Inflammatory macrophage treated with lipopolysaccharide for 1 hour (primary cell): ENCODE results near the gene SGSM2.

ENCODE experiments used
- DNase-seq, 2 donors: peaks; one replicate each; pipeline ENCODE4 v3.0.0-alpha.2; 2020 to 2022

The SGSM2 gene

DNA sequence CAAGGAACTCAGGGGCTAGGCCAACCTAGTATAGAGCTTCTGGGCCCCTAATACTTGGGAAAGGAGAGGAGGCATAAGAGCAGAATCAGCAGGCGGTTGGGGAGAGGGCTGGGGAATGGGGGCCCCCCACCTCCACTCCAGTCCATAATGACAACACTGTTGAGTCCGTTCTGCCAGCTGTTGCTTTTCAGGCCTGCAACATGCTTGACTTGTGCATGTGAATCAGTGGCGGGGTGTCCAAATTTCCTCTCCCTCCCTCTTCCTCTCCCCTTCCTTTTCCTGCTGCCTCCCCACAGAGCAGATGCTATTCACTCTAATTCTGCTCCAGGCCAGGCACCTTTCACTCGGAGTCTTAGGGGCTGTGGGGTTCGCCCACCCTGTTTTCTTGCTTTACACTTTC lies 31.7 kb downstream of the SGSM2 start:
- no peak for DNase-seq

DNA sequence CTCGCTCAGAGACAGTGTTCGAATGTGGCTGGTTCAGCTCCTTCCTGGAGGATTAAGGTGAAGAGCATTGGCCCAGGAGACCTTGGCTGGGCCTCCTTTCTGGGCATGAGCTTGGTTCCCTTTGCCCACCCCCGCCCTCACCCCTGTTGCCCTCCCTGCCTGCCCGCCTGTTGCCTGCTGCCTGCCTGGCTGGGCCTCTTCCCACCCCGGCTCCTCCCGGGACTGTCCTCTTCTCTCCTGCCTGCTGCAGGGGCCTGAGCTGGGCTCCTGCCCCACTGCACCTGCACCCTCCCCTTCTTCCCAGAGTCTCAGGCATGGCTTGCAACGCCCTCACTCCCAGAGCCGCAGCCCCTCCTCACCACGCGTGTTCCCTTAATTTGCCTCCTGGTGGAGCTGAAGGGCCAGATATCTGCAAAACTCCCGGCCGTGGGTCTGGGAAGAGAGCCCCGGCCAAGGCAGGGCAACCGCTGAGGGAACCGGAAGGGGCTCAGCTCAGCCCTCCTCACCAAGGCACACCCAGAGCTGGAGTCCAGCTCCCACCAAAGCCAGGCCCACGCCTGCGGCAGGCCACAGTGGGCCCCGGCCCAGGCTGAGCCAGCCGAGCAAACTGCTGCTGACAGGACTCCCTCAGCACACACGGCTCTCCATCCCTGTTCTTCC lies 32.4 kb downstream of the SGSM2 start:
- DNase-seq = no peak

DNA sequence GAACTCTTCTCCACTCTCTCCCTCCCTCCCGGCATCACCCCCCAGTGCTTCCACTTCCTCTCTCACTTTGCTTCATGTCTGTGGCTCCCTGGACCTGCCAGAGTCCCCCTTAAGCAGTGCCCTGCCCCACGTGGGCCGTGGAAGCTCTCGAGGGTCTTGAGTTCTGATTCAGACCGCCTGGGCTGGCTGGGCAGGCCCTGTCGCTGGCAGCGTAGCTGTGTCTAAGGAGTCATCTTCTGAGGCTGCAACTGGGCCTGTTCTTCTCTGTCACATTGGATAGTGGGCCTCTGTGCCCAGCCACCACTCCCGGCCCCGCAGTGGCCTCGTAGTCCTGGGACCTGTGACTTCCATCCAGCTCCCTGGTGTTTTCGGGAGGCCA lies 32.9 kb downstream of the SGSM2 start:
- no peak for DNase-seq

DNA sequence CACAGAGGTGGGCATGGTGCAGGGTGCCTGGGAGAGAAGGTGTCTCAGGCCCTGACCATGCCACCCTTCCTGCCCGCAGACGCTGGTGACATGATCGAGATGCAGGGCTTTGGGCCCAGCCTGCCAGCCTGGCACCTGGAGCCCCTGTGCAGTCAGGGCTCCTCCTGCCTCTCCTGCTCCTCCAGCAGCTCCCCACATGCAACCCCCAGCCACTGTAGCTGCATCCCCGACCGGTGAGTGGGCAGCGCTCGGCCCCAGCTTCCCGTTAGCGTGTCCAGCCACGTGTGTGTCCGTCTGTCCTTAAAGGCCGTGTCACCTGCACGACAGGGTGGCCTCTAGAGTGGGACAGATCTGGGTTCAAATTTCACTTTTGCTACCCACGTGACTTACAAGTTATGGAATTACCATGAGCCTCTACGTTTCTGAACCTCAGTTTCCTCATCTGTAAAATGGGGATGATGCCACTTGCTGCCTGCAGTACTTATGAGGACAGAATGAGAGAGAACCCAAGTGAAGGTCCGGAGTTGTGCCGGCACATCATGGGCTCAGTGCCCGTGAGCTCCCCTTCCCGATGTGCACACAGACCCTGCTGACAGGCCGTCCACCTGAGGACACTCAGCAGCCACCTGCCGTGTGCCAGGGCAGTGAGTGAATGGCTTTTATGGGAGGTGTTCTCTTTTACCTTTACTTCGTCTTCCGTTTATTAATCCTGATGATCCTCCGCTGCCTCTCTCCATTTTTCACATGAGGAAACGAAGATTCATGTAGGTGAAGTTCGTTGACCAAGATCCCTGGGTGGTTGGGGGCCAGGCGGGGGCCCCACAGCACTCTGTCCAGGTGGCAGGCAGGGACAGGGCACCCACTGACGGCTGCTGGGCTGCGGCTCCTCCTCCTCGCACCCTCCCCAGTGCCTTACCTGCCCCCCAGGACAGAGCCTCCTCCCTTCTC lies 34.2 kb downstream of the SGSM2 start:
- DNase-seq = no peak

DNA sequence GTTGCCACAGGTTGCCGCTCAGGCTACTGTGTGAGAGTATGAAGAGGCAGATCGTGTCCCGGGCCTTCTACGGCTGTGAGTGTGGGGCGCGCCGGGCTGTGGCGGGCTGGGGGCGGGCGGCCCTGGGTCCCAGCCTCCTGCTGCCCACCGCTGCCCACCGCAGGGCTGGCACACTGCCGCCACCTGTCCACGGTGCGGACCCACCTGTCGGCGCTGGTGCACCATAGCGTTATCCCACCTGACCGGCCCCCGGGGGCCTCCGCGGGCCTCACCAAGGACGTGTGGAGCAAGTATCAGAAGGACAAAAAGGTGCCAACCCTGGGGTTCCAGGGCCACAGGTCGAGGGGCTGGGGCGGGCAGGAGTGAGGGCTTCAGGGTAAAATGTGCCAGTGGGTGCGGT lies 34.9 kb downstream of the SGSM2 start:
- DNase-seq = no peak

DNA sequence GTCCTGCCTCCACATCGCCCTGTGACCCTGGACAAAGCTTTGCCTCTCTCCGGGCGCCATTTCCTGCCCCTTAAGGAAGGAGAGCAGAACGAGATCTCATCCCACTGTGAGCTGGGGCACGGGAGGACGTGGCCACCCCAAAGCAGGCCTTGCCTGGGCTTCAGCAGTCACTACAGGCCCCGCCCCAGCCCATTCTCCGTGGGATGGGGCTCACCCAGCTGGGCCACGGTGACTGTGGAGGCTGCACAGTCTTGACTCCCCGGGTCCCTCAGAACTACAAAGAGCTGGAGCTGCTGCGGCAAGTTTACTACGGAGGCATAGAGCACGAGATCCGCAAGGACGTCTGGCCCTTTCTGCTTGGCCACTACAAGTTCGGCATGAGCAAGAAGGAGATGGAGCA lies 35.4 kb downstream of the SGSM2 start:
- DNase-seq = no peak

DNA sequence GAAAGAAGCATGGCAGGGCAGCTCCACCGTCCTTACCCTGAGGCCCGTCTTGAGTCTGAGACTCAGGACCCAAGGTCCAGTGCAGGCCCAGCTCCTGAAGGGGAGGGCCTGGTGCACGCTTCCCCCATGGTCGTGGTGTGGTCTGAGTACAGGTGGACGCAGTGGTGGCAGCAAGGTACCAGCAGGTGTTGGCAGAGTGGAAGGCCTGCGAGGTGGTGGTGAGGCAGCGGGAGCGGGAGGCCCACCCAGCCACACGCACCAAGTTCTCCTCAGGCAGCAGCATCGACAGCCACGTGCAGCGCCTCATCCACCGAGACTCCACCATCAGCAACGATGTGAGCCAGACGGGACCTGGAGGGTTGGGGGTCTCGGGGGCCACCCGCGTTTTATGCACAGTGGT lies 35.9 kb downstream of the SGSM2 start:
- DNase-seq = no peak

DNA sequence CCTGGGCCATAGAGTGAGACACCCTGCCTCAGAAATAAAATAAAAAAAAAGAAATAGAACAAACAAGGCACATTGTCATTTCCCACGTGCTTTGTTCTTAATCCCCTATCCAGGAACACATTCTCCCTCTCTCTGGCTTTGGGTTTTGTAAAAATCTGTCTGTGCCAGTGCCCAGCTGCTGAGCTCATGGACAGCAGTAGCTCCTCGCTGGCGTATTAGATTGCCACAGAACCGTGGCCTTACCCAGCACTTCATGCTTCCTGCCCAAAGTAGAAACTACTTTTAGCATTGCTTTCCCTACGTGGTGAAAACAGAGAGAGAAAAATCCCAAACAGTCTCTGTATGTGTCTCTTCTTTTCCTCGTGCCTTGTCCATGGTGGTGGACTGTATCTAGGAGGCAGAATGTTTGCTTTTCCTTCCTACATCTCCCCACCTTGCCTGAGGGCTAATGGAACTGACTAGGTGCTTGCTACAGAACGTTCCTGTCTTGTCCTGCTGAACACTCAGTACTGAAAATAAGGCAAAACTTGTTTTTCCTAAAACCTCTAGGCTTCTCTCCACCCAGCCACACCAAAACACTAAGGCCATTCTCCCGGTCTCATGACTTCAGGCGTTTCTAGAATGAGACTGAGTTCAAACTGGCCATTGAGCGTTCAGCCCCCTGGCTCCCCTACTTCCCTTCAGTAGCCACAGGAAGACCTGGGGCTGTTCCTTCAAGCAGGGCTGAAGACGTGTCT lies 37.4 kb downstream of the SGSM2 start:
- no peak for DNase-seq

DNA sequence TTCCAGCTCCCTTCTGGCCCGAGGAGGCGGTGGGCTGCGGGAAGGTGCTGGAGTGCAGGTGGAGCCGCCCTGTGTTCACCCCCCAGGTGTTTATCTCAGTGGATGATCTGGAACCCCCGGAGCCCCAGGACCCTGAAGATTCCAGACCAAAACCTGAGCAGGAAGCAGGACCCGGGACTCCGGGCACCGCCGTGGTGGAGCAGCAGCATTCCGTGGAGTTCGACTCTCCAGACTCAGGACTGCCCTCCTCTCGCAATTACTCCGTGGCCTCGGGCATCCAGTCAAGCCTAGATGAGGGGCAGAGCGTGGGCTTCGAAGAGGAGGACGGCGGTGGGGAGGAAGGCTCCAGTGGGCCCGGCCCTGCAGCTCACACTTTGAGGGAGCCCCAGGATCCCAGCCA lies 38.1 kb downstream of the SGSM2 start:
- no peak for DNase-seq

DNA sequence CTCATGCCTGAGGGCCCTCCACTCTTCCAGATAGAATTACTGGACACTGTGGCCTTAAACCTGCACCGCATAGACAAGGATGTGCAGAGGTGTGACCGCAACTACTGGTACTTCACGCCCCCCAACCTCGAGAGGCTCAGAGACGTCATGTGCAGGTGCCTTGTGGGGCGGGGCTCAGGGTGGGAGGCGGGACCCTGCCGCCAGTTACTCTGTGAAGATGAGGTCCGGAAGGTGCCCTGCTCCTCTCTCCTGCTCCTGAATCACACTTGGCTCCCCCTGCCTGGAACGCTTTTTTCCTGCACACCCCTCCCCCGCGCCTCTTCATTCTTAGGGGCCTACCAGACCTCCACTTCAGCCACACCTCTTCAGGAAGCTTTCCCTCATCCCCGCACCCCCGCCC lies 38.8 kb downstream of the SGSM2 start:
- no peak for DNase-seq

DNA sequence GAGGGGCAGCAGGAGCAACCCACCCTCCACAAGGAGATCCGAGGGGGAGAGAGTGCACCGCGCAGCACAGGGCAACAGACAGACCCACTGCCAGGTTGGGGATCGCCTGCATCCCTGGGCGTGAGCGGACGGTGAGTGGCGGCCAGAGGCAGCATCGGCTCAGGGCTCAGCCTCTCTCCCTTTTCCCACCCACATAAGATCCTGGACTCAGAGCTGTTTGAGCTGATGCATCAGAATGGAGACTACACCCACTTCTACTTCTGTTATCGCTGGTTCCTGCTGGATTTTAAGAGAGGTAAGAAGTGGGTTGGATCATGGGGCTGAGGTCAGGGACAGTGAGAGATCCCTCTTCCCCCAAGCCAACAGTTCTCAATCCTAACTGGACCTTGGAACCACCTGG lies 40.4 kb downstream of the SGSM2 start:
- no peak for DNase-seq

DNA sequence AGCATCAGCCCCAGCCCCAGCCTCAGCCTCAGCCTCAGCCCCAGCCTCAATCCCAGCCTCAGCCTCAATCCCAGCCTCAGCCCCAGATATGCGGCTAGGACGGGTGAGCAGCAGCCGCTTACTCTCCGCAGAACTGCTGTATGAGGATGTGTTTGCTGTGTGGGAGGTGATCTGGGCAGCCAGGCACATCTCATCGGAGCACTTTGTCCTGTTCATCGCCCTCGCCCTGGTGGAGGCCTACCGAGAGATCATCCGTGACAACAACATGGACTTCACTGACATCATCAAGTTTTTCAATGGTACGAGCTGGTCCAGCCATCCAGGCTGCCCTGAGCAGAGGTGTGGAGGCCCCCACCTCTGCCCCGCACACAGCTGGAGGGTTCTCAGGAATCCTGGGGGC lies 41.6 kb downstream of the SGSM2 start:
- no peak for DNase-seq

DNA sequence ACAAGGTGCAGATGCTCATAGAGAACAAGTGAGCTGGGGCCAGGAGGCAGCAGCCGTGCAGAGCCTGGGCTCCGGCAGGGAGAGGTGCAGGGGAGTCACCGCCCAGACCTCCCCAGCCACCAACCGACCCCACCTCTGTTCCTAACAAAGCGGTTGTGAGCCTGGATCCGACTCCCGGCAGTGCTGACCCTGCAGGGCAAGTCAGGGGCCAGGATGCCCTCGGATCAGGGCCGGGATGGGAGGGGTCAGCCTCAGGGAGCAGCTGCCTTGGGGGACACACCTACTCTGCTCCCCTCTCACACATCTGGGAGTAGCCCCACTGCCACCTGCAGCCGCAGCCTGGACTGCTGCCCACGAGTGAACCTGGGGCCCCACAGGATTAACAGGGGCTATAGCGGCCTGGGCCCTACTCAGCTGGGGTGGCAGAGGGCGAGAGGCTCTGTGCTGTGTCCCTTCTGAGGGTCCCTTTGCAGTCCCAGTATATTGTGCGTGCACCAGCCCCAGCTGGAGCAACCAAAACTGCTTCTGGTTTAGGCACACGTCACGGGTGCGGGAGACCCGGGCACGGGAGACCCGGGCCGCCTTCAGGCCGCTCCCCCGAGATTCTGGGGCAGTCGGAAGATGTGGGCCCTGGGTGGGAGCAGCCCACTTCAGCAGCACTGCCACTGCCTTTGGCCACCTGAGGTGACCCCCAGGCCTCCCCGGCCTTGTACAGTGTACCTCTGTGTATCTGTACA lies 42.4 kb downstream of the SGSM2 start:
- DNase-seq = no peak

DNA sequence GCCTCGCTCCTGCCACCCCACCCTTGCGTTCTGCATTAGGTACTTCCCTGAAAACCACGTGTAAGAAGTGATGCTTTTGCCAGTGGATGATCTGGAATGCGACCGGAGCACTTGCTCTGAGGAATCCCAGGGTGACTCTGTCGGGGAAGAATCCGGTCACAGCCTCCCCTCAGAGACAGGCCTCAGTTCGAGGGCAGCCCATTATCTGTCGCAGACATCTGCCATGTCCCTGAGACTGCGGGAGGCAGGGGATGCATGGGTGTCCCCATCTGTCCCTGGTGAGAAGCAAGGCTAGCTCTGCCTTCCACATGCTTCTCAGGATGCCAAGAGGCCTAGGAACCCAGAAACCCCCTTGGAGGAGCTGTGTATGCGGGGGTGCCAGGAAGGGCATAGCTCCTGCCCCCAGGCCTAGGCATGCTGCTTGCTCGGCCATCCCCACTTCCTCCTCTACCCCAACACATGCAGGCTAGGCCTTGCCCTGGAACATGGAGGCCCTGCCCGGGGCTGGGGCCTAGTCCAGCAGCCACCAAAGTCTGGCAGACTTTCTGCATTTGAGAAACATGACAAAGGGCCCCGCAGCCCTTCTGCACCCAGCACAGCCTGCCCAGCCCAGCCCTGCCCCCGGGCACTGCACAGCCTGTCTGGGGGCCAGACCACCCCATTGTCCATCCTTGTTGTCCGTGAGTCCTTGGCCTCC lies 43.1 kb downstream of the SGSM2 start:
- DNase-seq = no peak

DNA sequence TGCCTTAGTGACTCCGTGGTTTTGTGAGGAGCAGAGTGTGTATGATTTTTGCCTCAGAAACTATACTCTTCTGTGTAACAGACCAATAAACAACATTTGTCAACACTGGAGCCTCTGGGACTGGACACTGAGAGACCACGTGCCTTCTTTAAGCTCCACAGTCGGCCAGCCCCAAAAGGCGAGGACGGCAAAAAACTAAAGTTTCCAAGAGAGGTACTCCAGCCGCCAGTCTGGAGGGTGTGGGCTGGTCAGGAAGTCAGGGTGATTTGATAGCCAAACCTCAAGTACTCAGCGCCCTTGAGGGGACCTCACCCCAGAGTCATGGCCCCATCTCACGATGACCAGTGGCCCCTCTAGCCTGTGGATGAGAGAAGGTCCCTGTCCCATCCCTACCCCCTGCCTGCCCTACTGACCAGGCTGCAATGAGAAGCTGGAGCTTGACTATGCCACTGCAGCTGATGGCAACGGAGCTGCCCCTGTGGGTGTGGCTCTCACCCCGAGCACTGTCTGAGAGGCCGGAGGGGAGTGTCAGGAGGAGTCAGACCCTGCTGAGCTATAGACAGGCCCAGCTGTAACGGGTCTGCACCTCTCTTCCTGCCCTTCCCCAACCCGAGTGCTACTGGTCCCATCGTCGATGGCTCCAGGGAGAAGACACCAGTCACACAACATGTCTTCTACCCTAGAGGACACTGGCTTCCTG lies 43.8 kb downstream of the SGSM2 start:
- no peak for DNase-seq

DNA sequence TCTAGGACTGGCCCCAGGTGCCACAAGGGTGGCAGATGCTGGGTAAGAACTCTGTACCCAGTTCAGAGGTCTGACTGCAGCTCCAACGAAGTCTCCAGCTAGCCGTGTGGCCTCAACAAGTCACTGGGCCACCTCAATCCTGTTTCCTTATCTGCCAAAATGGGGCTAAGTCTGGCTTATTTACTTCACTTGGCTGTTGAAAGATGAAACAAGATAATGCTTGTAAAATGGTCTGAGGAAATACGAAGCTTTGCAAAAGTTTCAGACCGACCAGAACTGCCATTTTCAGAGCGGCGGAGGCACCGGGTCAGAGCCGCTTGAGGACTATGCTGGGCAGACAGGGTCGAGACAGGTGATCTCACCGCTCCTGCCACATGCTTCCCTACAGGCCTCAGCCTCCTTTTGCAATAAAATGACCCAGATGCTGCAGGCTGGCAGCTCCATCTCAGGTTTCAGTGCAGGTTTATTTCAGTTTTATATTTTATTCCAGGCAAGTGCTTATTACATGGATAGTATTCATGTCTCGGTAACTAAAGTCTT lies 46.4 kb downstream of the SGSM2 start:
- no peak for DNase-seq

DNA sequence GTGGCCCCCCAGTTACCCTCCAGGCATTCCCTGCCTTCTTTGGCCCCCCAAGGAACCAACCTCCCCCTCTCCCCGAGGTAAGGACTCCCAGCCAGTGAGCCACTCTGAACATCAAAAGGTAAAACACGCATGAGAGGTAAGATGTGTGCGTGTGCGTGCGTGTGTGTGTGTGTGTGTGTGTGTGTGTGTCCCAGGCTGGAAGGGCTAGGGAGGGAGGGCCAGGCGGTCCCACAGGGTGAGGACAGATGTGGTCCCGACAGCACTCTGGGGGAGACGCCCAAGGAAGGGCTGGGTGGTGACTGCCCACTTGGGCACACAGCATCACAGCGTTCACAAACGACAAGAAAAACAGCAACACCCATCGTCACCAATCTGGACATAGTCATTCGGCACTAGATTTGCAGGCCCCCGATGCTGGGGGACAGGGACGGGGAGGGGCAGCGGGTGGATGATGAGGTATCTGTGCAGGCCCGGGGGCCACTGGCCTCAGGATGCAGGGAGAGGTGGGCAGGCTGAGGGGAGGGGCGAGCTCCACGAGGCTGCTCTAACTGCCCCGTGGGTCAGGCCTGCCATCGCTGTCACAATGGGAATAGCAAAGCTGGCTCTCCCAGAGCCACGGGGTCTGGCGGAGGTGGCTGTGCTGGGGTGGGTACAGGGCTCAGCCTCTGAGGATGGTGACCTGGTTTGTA lies 47.3 kb downstream of the SGSM2 start:
- DNase-seq = no peak

DNA sequence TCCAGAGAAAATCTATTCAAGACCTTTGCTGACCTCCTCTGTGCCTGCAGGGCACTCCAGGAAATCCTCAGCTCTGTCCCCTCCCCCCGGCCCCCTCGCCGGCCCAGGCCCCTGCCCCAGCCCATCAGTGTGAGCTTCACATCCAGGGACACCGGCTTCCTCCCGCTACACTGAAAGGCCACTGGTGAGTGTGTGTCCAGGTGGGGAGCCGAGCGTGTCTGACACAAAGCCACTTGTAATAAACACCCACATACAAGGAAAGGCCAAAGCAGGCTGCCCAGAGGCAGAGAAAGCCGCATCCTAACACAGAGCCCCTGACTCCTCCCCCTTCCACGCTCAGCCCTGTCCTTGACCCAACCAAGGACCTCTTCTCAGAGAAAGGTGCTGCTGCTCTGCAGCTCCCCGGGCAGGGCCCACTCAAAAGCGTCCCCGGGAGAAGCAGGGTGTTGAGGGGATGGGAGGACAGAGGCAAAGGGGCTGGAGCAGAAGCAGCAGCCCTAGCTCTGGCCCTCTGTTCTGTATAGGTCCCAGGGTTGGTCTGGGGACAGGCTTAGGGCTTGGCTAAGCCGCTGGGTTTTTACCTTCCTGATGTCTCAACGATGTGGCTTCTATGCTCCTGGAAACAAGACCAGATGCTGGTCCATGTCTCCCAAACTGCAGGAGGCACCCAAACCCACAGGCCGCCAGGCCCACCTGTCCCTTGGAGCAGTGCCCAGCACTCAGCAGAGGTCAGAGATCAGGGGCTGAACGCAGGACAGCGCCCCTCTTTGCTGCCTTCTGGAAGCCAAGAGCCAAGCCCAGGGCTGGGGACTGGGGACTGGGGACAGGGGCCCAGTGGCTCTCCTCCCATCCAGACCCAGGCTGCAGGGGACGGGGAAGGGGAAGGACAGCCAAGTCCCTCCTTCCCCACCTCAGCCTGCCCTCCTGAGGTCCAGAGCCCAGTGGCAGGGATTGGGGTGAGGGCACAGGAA lies 48.2 kb downstream of the SGSM2 start:
- no peak for DNase-seq

DNA sequence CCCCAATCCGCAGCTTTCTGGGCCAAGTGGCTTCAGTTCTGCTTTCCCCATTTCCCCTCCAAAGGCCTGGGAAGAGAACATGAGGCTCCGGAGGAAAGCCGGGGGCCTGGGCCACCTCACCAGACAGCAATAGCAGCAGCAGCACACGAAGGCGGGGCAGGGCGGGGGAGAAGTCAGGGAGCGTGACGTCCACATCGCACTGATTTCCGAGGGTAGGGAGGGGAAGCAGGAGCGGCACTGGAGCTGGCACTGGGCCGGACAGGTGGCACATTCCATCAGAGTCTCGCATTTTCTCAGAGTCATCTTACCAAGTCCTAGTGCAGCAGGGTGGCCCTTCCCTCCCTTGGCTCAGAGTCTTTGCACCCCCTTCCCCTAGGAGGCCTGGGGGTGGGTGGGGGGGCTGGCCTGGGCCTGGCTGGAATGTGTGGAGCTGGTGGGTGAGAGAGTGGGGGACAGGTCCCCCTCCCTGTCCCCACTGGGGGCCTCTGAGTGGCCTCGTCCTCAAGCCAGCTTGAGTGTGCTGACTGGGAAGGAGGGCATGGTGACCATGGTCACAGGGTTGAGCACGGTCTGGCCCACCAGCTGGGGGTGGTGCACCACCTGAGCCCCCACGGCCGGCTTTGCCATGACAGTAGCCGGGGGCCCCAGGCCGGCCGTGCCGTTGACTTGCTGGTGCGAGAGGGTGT lies 49.2 kb downstream of the SGSM2 start:
- DNase-seq = no peak
